ENCODE measurements around the gene GRK6. TPM values are rescaled to one million over a fixed set of nuclear protein-coding genes. Genes with fewer than 3 reads are reported as not detected.

Gene GRK6
- total and polyA plus RNA-seq, 2 experiments from 2014 or later, result 13.0 to 56.8 TPM

DNA sequence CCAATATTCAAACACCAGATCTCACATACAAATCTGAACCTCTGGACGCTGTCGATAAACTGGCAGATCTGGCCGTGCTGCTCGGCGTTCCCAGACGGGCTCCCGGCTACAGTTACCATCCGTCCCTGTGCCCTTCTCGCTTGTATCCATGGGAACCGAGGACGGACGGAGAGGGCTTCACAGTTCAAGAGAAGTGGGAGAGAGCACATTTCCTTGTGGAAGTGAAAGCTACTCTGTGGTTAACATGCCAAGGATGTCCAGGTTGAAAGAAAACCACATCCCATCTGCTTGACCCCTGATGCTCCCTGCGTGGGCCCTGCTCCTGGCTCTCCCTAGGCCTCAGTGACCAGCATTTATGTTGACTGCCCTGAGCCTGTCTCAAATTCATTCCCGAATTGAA lies 53.3 kb downstream of the GRK6 start:
- no peak overlapping the region for H2AFZ ChIP-seq
- H3K36me3 ChIP-seq (ENCODE audit: insufficient read depth), result no peaks in the 10 kb centered on the region
- Mint-ChIP-seq H3K4me3 (no peak overlapping the region; the same call in 2 of the 3 replicates), H3K27ac (no peak overlapping the region; the same call in 1 of the 2 replicates), H3K9me3 (no peaks in the 10 kb centered on the region), H3K4me1 (peaks cover 28% of the 10 kb centered on the region), H3K36me3 (ENCODE audit: low read depth) (peaks cover 33% of the 10 kb centered on the region), H3K27me3 (ENCODE audit: insufficient read depth, low read depth, poor library complexity) (peaks cover 18% of the 10 kb centered on the region)
- H3K9me2 ChIP-seq (ENCODE audit: insufficient read depth), result no peaks in the 10 kb centered on the region
- H3F3A ChIP-seq (replicated peaks; ENCODE audit: low read depth), result peaks cover 10% of the 10 kb centered on the region; the same call in 1 of the 2 replicates
- H3K79me2 ChIP-seq (replicated peaks; ENCODE audit: insufficient read depth), result no peaks in the 10 kb centered on the region
- H3K27me3 ChIP-seq (ENCODE audit: insufficient read depth), result no peaks in the 10 kb centered on the region
- H3K4me1 ChIP-seq (ENCODE audit: insufficient read depth), result peaks cover 11% of the 10 kb centered on the region; the same call in 1 of the 2 replicates
- no peaks in the 10 kb centered on the region; the same call in 1 of the 2 replicates for H4K20me1 ChIP-seq (replicated peaks; ENCODE audit: insufficient read depth)
- H3K27ac ChIP-seq (ENCODE audit: low read depth), result no peak overlapping the region
- TF ChIP-seq EZH2phosphoT487 (IDR thresholded peaks at IDR 0.05; ENCODE audit: unreplicated experiment), result no peak
- TF ChIP-seq STAT1 (IDR thresholded peaks at IDR 0.05; ENCODE audit: unreplicated experiment), result no peak
- TF ChIP-seq, protein P1, sequence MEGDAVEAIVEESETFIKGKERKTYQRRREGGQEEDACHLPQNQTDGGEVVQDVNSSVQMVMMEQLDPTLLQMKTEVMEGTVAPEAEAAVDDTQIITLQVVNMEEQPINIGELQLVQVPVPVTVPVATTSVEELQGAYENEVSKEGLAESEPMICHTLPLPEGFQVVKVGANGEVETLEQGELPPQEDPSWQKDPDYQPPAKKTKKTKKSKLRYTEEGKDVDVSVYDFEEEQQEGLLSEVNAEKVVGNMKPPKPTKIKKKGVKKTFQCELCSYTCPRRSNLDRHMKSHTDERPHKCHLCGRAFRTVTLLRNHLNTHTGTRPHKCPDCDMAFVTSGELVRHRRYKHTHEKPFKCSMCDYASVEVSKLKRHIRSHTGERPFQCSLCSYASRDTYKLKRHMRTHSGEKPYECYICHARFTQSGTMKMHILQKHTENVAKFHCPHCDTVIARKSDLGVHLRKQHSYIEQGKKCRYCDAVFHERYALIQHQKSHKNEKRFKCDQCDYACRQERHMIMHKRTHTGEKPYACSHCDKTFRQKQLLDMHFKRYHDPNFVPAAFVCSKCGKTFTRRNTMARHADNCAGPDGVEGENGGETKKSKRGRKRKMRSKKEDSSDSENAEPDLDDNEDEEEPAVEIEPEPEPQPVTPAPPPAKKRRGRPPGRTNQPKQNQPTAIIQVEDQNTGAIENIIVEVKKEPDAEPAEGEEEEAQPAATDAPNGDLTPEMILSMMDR (conservative IDR thresholded peaks at IDR 0.05; ENCODE audit: low read depth in 2 of 2), result no peak
- no peak for TF ChIP-seq NANOG (IDR thresholded peaks at IDR 0.05; ENCODE audit: borderline replicate concordance)
- TF ChIP-seq ZNF331 (CRISPR knock-in tag; IDR thresholded peaks at IDR 0.05; ENCODE audit: low read depth), result no peak
- TF ChIP-seq, protein P2, sequence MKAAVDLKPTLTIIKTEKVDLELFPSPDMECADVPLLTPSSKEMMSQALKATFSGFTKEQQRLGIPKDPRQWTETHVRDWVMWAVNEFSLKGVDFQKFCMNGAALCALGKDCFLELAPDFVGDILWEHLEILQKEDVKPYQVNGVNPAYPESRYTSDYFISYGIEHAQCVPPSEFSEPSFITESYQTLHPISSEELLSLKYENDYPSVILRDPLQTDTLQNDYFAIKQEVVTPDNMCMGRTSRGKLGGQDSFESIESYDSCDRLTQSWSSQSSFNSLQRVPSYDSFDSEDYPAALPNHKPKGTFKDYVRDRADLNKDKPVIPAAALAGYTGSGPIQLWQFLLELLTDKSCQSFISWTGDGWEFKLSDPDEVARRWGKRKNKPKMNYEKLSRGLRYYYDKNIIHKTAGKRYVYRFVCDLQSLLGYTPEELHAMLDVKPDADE (IDR thresholded peaks at IDR 0.05), result no peak
- TF ChIP-seq, protein P3, sequence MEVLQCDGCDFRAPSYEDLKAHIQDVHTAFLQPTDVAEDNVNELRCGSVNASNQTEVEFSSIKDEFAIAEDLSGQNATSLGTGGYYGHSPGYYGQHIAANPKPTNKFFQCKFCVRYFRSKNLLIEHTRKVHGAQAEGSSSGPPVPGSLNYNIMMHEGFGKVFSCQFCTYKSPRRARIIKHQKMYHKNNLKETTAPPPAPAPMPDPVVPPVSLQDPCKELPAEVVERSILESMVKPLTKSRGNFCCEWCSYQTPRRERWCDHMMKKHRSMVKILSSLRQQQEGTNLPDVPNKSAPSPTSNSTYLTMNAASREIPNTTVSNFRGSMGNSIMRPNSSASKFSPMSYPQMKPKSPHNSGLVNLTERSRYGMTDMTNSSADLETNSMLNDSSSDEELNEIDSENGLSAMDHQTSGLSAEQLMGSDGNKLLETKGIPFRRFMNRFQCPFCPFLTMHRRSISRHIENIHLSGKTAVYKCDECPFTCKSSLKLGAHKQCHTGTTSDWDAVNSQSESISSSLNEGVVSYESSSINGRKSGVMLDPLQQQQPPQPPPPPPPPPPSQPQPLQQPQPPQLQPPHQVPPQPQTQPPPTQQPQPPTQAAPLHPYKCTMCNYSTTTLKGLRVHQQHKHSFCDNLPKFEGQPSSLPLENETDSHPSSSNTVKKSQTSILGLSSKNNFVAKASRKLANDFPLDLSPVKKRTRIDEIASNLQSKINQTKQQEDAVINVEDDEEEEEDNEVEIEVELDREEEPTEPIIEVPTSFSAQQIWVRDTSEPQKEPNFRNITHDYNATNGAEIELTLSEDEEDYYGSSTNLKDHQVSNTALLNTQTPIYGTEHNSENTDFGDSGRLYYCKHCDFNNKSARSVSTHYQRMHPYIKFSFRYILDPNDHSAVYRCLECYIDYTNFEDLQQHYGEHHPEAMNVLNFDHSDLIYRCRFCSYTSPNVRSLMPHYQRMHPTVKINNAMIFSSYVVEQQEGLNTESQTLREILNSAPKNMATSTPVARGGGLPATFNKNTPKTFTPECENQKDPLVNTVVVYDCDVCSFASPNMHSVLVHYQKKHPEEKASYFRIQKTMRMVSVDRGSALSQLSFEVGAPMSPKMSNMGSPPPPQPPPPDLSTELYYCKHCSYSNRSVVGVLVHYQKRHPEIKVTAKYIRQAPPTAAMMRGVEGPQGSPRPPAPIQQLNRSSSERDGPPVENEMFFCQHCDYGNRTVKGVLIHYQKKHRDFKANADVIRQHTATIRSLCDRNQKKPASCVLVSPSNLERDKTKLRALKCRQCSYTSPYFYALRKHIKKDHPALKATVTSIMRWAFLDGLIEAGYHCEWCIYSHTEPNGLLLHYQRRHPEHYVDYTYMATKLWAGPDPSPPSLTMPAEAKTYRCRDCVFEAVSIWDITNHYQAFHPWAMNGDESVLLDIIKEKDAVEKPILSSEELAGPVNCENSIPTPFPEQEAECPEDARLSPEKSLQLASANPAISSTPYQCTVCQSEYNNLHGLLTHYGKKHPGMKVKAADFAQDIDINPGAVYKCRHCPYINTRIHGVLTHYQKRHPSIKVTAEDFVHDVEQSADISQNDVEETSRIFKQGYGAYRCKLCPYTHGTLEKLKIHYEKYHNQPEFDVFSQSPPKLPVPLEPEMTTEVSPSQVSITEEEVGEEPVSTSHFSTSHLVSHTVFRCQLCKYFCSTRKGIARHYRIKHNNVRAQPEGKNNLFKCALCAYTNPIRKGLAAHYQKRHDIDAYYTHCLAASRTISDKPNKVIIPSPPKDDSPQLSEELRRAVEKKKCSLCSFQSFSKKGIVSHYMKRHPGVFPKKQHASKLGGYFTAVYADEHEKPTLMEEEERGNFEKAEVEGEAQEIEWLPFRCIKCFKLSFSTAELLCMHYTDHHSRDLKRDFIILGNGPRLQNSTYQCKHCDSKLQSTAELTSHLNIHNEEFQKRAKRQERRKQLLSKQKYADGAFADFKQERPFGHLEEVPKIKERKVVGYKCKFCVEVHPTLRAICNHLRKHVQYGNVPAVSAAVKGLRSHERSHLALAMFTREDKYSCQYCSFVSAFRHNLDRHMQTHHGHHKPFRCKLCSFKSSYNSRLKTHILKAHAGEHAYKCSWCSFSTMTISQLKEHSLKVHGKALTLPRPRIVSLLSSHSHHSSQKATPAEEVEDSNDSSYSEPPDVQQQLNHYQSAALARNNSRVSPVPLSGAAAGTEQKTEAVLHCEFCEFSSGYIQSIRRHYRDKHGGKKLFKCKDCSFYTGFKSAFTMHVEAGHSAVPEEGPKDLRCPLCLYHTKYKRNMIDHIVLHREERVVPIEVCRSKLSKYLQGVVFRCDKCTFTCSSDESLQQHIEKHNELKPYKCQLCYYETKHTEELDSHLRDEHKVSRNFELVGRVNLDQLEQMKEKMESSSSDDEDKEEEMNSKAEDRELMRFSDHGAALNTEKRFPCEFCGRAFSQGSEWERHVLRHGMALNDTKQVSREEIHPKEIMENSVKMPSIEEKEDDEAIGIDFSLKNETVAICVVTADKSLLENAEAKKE (CRISPR knock-in tag; IDR thresholded peaks at IDR 0.05), result no peak
- no peak for TF ChIP-seq JUNB (IDR thresholded peaks at IDR 0.05; ENCODE audit: unreplicated experiment)
- no peak overlapping the region for H3K4me3 ChIP-seq
- ATAC-seq (no peak), DNase-seq (ENCODE audit: low spot score) (no peak)
- H3K4me2 ChIP-seq, result no peak overlapping the region

Measured in GM23338 (cell line).